Endothelial cell of coronary artery (primary cell): ENCODE data around the gene CCT2. TPM values are rescaled to one million over a fixed set of nuclear protein-coding genes. Genes with fewer than 3 reads are reported as not detected.

ENCODE experiments used
- total RNA-seq: library from RNA; depleted of rRNA; stranded (reverse); fragments of >200 nt; gene quantifications from 2 replicates; pipeline ENCODE4 v1.2.3, GENCODE V29; 2014

The CCT2 gene
- 271 and 286 TPM in 2 replicates for total RNA-seq

DNA sequence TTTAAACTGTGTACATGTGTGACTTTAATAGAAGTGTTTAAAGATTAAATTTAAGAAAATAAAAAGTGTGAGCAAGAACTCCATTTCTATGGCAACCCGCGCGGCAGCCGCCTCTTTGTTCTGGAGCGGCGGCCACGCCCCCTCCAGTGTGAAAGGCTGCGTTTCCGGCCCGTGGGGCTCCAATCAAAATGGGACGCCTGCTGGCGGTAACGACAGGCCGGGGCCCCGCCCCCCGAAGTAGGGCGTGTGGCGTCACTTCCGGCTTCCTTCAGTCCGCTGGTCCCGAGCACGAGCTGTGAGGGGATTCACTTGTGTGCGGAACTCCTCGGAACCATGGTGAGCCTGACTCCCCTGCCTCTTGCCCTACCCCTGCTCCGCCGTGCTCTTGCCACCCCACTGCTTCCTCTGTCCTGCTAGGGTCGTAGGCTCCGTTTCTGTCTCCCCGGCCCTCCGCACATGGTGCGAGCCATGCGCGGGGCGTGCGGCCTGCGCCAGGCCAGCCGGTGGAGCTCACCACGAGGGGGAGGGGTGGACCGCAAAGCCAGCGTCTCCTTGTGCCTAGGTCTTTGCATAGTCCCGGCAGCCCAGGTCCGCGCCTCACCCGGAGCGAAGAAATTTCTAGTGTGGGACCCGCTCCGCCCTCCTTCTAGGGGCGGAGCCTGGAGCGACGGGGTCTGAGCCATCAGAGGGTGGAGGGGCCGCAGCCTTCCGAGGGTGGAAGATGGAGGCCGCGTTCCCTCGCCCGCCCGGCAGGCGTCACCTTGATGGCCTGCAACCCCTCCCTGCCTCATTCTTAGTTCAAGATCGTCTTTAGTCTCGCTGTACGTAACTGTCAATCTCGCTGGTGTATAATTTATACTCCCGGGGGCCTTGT is at the start of gene CCT2:
TSS of gene CCT2 (plus strand) at position 271 of the 874 bp plus-strand sequence. CDS start at position 334, 63 bp downstream.

GRCh38 chr12:69610729-69611128 is 25.5 kb downstream of the CCT2 start, which contains the start of gene LRRC10:
TSS of gene LRRC10 (minus strand) at chr12:69610907. CDS start at chr12:69610838, 69 bp downstream.

Other genes starting within 250 kb of the CCT2 start
- not detected in 2 replicates for gene LYZ, start 237.1 kb upstream of the CCT2 start, total RNA-seq
- gene YEATS4, start 225.7 kb upstream of the CCT2 start, total RNA-seq, result 14.1 and 15.2 TPM in 2 replicates
- gene FRS2, start 115.1 kb upstream of the CCT2 start, total RNA-seq, result 12.4 and 18.0 TPM in 2 replicates
- gene LRRC10, start 25.4 kb downstream of the CCT2 start, total RNA-seq, result not detected in 2 replicates
- gene BEST3, start 113.8 kb downstream of the CCT2 start, total RNA-seq, result 0.09 TPM in 1 of 2 replicates, not detected in the other
- gene RAB3IP, start 153.4 kb downstream of the CCT2 start, total RNA-seq, result 17.5 and 18.0 TPM in 2 replicates
- gene MYRFL, start 239.8 kb downstream of the CCT2 start, total RNA-seq, result under 0.01 and 0.09 TPM in 2 replicates